Osteoblast (primary cell): Measurements from ENCODE around the gene NAA40. TPM values are rescaled to one million over a fixed set of nuclear protein-coding genes. Genes with fewer than 3 reads are reported as not detected.

Source experiments
- DNase-seq: peaks from one replicate; pipeline ENCODE4 v3.0.0; 2011; ENCODE audit warnings: low spot score, mixed read lengths; ENCODE audit not compliant: insufficient read length; ENCODE audit errors: missing footprints
- H2AFZ ChIP-seq: 2 replicates; pipeline ENCODE4 v1.6.0; 2011; ENCODE audit warnings: mild to moderate bottlenecking, low read length
- H3K27ac ChIP-seq: 2 replicates; pipeline ENCODE4 v1.5.1; 2011; ENCODE audit warnings: mild to moderate bottlenecking, low read depth, low read length, moderate library complexity
- H3K27me3 ChIP-seq: 2 replicates; pipeline ENCODE4 v1.6.0; 2012; ENCODE audit warnings: mild to moderate bottlenecking, control low read depth, inconsistent platforms, low read length, moderate library complexity; ENCODE audit not compliant: insufficient read depth
- H3K36me3 ChIP-seq: 2 replicates; pipeline ENCODE4 v1.5.1; 2011; ENCODE audit warnings: mild to moderate bottlenecking, low read length, control low read depth, moderate library complexity; ENCODE audit not compliant: insufficient read depth
- H3K4me1 ChIP-seq: 2 replicates; pipeline ENCODE4 v1.5.1; 2011; ENCODE audit warnings: mild to moderate bottlenecking, low read length, control low read depth, moderate library complexity; ENCODE audit not compliant: insufficient read depth
- H3K4me2 ChIP-seq: 2 replicates; pipeline ENCODE4 v1.6.0; 2011; ENCODE audit warnings: mild to moderate bottlenecking, low read length; ENCODE audit not compliant: insufficient read depth
- H3K4me3 ChIP-seq: fragments of 200-600 bp; sonication (generic); 3 replicates; pipeline ENCODE4 v1.5.1; 2012; ENCODE audit warnings: mild to moderate bottlenecking, low read length, inconsistent platforms; ENCODE audit not compliant: insufficient read depth
- H3K79me2 ChIP-seq: 2 replicates; pipeline ENCODE4 v1.6.0; 2012; ENCODE audit warnings: mild to moderate bottlenecking, low read length, control low read depth, inconsistent platforms; ENCODE audit not compliant: insufficient read depth
- H3K9me3 ChIP-seq: 2 replicates; pipeline ENCODE4 v1.5.1; 2011; ENCODE audit warnings: low read depth, low read length, control low read depth
- H4K20me1 ChIP-seq: 2 replicates; pipeline ENCODE4 v1.6.0; 2012; ENCODE audit warnings: mild to moderate bottlenecking, low read length, control low read depth; ENCODE audit not compliant: insufficient read depth
- CTCF ChIP-seq: IDR thresholded peaks from 2 replicates; pipeline ENCODE4 v1.5.1; 2011; ENCODE audit warnings: mild to moderate bottlenecking, low read depth, low read length, moderate library complexity; ENCODE audit errors: extremely low read depth
- total RNA-seq: library from RNA; depleted of rRNA; stranded (reverse); fragments of >200 nt; gene quantifications from 2 replicates; pipeline ENCODE4 v1.2.3, GENCODE V29; 2012

NAA40 gene
- total RNA-seq: 11.9 and 12.1 TPM in 2 replicates

DNA sequence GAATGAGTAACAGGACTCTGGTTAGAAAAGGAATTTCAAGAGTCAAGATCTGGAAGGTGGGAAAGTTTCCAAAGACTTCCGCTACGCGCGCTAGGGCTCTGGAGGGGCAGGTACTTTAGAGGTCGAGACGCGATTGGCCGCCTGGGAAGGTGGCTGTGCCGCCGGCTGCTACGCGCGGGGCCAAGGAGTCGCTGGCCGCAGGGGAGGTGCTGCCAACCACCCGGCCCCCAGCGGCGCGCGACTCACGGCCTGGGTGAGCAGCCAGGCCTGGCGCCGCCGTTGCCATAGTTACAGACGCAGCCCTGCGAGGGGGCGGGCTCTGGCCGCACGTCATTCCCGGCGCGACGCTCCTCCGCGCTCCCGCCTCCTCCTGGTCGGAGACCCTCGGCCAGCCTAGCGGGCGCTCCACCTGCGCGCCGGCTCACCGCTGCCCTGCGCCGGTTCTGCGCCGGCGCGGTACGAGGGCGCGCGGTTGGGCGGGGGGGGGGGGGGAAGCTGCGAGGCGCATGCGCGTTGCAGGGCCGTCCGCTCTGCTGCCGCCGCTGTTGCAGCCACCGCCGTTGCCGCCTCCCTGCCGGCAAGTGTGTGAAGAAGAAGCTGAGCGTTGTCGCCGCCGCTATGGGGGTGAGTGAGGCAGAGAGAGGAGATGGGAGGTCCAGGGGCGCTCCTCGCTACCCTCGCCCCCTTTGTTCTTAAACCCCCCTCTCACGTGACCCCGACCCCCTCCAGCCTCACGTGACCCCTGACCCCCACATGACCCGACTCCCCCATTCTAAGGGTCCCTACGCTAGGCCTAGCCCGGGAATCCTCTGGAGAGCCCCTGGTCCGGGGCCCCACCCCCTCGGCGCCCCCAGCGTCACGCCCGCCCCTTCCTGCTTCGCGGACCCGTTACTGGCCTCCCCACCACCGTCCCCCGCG lies at the start of gene NAA40:
NAA40 (plus strand) TSS at position 524 of the 918 bp plus-strand sequence; CDS start at position 619, 95 bp downstream.
- H3K27ac ChIP-seq: peak within 1 kb of the TSS; percentile 66
- H3K4me1 ChIP-seq: peaks cover 13% of the 10 kb centered on the region
- peaks cover 38% of the 10 kb centered on the region for H3K79me2 ChIP-seq
- H3K36me3 ChIP-seq: no peaks in the 10 kb centered on the region
- no peak for TF ChIP-seq CTCF
- peak within 1 kb of the TSS; percentile 91 for H2AFZ ChIP-seq
- H4K20me1 ChIP-seq: no peaks in the 10 kb centered on the region
- H3K4me3 ChIP-seq: peak within 1 kb of the TSS; percentile 88
- no peaks in the 10 kb centered on the region for H3K9me3 ChIP-seq
- H3K4me2 ChIP-seq: peak within 1 kb of the TSS; percentile 99
- DNase-seq: peak; percentile 99
- H3K27me3 ChIP-seq: no peaks in the 10 kb centered on the region

- Histone ChIP-seq H3K36me3 (no peaks in the 10 kb centered on the region), H3K4me1 (peaks cover 20% of the 10 kb centered on the region), H3K4me3 (no peak overlapping the region), H3K79me2 (peaks cover 93% of the 10 kb centered on the region), H3K27ac (peak overlapping the region; percentile 40), H3K4me2 (no peak overlapping the region), H3K9me3 (no peaks in the 10 kb centered on the region), H2AFZ (no peak overlapping the region), H4K20me1 (peaks cover 84% of the 10 kb centered on the region), H3K27me3 (no peaks in the 10 kb centered on the region)
- DNase-seq: no peak
- no peak for TF ChIP-seq CTCF
These were observed 49.5 kb upstream of the NAA40 start for GRCh38 chr11:63889344-63889743.

GRCh38 chr11:63890368-63890767 lies 48.4 kb upstream of the NAA40 start:
- peaks cover 90% of the 10 kb centered on the region for H3K79me2 ChIP-seq
- H3K9me3 ChIP-seq: no peaks in the 10 kb centered on the region
- no peak for TF ChIP-seq CTCF
- H3K27ac ChIP-seq: no peak overlapping the region
- no peak for DNase-seq
- no peak overlapping the region for H3K4me3 ChIP-seq
- no peaks in the 10 kb centered on the region for H3K27me3 ChIP-seq
- peaks cover 5% of the 10 kb centered on the region for H3K36me3 ChIP-seq
- no peak overlapping the region for H2AFZ ChIP-seq
- H4K20me1 ChIP-seq: peaks cover 83% of the 10 kb centered on the region
- no peak overlapping the region for H3K4me2 ChIP-seq
- H3K4me1 ChIP-seq: peaks cover 20% of the 10 kb centered on the region

DNA sequence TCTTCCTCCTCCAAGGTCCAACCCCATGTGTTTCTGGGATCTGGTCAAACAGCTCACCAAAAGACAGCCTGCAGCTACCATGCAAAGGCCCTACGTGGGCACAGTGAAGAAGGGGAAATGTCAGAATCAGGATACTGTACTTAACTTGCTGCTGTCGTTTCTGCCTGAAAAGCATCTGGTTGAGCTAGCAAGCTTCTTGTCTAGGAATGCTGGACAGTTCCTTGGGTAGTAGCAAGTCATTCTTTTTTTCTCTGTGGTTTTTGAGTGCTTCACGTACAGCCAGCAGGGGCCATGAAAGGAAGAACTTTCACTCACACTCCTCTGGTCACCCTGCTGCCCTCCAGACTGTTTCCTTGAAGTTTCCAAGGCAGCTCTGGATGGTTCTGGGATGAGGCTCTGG lies 46.6 kb upstream of the NAA40 start:
- no peak overlapping the region for H2AFZ ChIP-seq
- H3K79me2 ChIP-seq: peaks cover 81% of the 10 kb centered on the region
- peaks cover 85% of the 10 kb centered on the region for H4K20me1 ChIP-seq
- H3K27ac ChIP-seq: no peak overlapping the region
- TF ChIP-seq CTCF: no peak
- H3K4me1 ChIP-seq: peaks cover 17% of the 10 kb centered on the region
- no peak overlapping the region for H3K4me3 ChIP-seq
- peaks cover 21% of the 10 kb centered on the region for H3K36me3 ChIP-seq
- no peaks in the 10 kb centered on the region for H3K27me3 ChIP-seq
- DNase-seq: no peak
- no peak overlapping the region for H3K4me2 ChIP-seq
- H3K9me3 ChIP-seq: no peaks in the 10 kb centered on the region
